Measurements from ENCODE around the gene NCOA4.
"Not testable (repeated sequence)": the region's sequence is repeated elsewhere in the genome, so short reads cannot be mapped to it uniquely, and the experiment has no call there.

The NCOA4 gene

GRCh38 chr10:46012746-46013145 is 17.7 kb downstream of the NCOA4 start:
- Histone ChIP-seq H3K9me3 (replicated peaks in 1 of 11) (peaks cover 0 to 12% (median 0%) of the 10 kb centered on the region in 11 experiments; a peak in 7 of 22 replicates), H3K9ac (peak overlapping the region in 2 of 11 experiments; percentile 14 to 23; a peak in 3 of 22 replicates), H3K27me3 (no peaks in the 10 kb centered on the region), H3K4me1 (peaks cover 0 to 99% (median 16%) of the 10 kb centered on the region in 10 experiments; a peak in 12 of 20 replicates), H3K4me3 (no peak overlapping the region), H3K4me2 (peak overlapping the region in 2 of 11 experiments; percentile 10 to 33; a peak in 3 of 22 replicates), H3K36me3 (peaks cover 97 to 100% (median 98%) of the 10 kb centered on the region in 11 experiments), H4K20me1 (peaks cover 20 to 96% (median 81%) of the 10 kb centered on the region in 11 experiments; a peak in 21 of 22 replicates), H3K27ac (peak overlapping the region in 2 of 11 experiments; percentile 5 to 28; a peak in 3 of 22 replicates)
- no peak for TF ChIP-seq Cebpa-rat (IDR thresholded peaks at IDR 0.05)

- peaks cover 27 to 99% (median 96%) of the 10 kb centered on the region in 11 experiments for H4K20me1 ChIP-seq
- H3K4me1 ChIP-seq = peaks cover 0 to 45% (median 0%) of the 10 kb centered on the region in 10 experiments; a peak in 7 of 20 replicates
- no peaks in the 10 kb centered on the region for H3K27me3 ChIP-seq
- peak overlapping the region in 1 of 11 experiments; percentile 23; a peak in 1 of 22 replicates for H3K9ac ChIP-seq
- peaks cover 0 to 15% (median 0%) of the 10 kb centered on the region in 11 experiments; a peak in 7 of 22 replicates for H3K9me3 ChIP-seq (replicated peaks in 1 of 11)
- no peak overlapping the region for H3K4me2 ChIP-seq
- peaks cover 87 to 100% (median 100%) of the 10 kb centered on the region in 11 experiments for H3K36me3 ChIP-seq
- 0 out of 22 replicates have a peak overlapping the region, but pooled peaks of 1 of the 11 experiments have one; percentile 9 for H3K27ac ChIP-seq
- TF ChIP-seq Cebpa-rat (IDR thresholded peaks at IDR 0.05) = no peak
- no peak overlapping the region for H3K4me3 ChIP-seq
Measured at GRCh38 chr10:46006219-46006618, 24.2 kb downstream of the NCOA4 start.

- no peaks in the 10 kb centered on the region for H3K27me3 ChIP-seq
- H3K27ac ChIP-seq = no peak overlapping the region
- no peak overlapping the region for H3K9ac ChIP-seq
- H3K4me3 ChIP-seq = no peak overlapping the region
- H4K20me1 ChIP-seq = peaks cover 30 to 99% (median 95%) of the 10 kb centered on the region in 11 experiments
- H3K4me2 ChIP-seq = no peak overlapping the region
- peaks cover 0 to 15% (median 0%) of the 10 kb centered on the region in 11 experiments; a peak in 7 of 22 replicates for H3K9me3 ChIP-seq (replicated peaks in 1 of 11)
- H3K36me3 ChIP-seq = peaks cover 83 to 100% (median 100%) of the 10 kb centered on the region in 11 experiments
- H3K4me1 ChIP-seq = peaks cover 0 to 37% (median 0%) of the 10 kb centered on the region in 10 experiments; a peak in 7 of 20 replicates
- no peak for TF ChIP-seq Cebpa-rat (IDR thresholded peaks at IDR 0.05)
Measured at GRCh38 chr10:46005383-46005782, 25.0 kb downstream of the NCOA4 start.

GRCh38 chr10:46004963-46005362 is 25.5 kb downstream of the NCOA4 start:
- Histone ChIP-seq H3K27ac (no peak overlapping the region), H3K4me1 (peaks cover 0 to 33% (median 0%) of the 10 kb centered on the region in 10 experiments; a peak in 7 of 20 replicates), H3K9ac (no peak overlapping the region), H4K20me1 (peaks cover 30 to 97% (median 95%) of the 10 kb centered on the region in 11 experiments), H3K27me3 (no peaks in the 10 kb centered on the region), H3K4me3 (no peak overlapping the region), H3K4me2 (no peak overlapping the region), H3K36me3 (peaks cover 83 to 100% (median 100%) of the 10 kb centered on the region in 11 experiments), H3K9me3 (replicated peaks in 1 of 11) (peaks cover 0 to 15% (median 0%) of the 10 kb centered on the region in 11 experiments; a peak in 7 of 22 replicates)
- no peak for TF ChIP-seq Cebpa-rat (IDR thresholded peaks at IDR 0.05)

GRCh38 chr10:46002916-46003693 is 27.3 kb downstream of the NCOA4 start:
- Histone ChIP-seq H3K27ac (no peak overlapping the region; a peak in 1 of 22 replicates), H3K36me3 (peaks cover 83 to 100% (median 100%) of the 10 kb centered on the region in 11 experiments), H3K4me2 (no peak overlapping the region), H4K20me1 (peaks cover 30 to 81% (median 77%) of the 10 kb centered on the region in 11 experiments), H3K9me3 (replicated peaks in 1 of 11) (peaks cover 9 to 22% (median 17%) of the 10 kb centered on the region in 11 experiments; a peak in 20 of 22 replicates), H3K4me1 (peaks cover 0 to 15% (median 0%) of the 10 kb centered on the region in 10 experiments; a peak in 6 of 20 replicates), H3K9ac (no peak overlapping the region), H3K4me3 (no peak overlapping the region), H3K27me3 (no peaks in the 10 kb centered on the region)
- TF ChIP-seq Cebpa-rat (IDR thresholded peaks at IDR 0.05) = no peak

GRCh38 chr10:46002189-46002687 is 28.2 kb downstream of the NCOA4 start:
- peaks cover 83 to 100% (median 100%) of the 10 kb centered on the region in 11 experiments for H3K36me3 ChIP-seq
- not testable (repeated sequence) for H3K4me3 ChIP-seq, H3K4me1 ChIP-seq, H3K27ac ChIP-seq, H3K9ac ChIP-seq, H3K27me3 ChIP-seq, H3K4me2 ChIP-seq
- H4K20me1 ChIP-seq = peaks cover 23 to 81% (median 69%) of the 10 kb centered on the region in 11 experiments
- peaks cover 9 to 25% (median 20%) of the 10 kb centered on the region in 11 experiments; a peak in 20 of 22 replicates for H3K9me3 ChIP-seq (replicated peaks in 1 of 11)

- H3K27ac ChIP-seq = no peak overlapping the region
Measured at GRCh38 chr10:46001187-46001756, 29.2 kb downstream of the NCOA4 start.

GRCh38 chr10:46000538-46000937 is 29.9 kb downstream of the NCOA4 start:
- H4K20me1 ChIP-seq = peaks cover 20 to 64% (median 52%) of the 10 kb centered on the region in 11 experiments; a peak in 21 of 22 replicates
- H3K4me1 ChIP-seq = no peaks in the 10 kb centered on the region
- H3K9me3 ChIP-seq (replicated peaks in 1 of 11) = peaks cover 9 to 29% (median 21%) of the 10 kb centered on the region in 11 experiments; a peak in 20 of 22 replicates
- peak overlapping the region in 1 of 11 experiments; percentile 11; a peak in 1 of 22 replicates for H3K27ac ChIP-seq
- no peak overlapping the region for H3K4me3 ChIP-seq
- H3K36me3 ChIP-seq = peaks cover 73 to 92% (median 90%) of the 10 kb centered on the region in 11 experiments
- no peak overlapping the region for H3K4me2 ChIP-seq
- H3K27me3 ChIP-seq = no peaks in the 10 kb centered on the region
- TF ChIP-seq Cebpa-rat (IDR thresholded peaks at IDR 0.05) = no peak
- no peak overlapping the region for H3K9ac ChIP-seq

More at GRCh38 chr10:46001187-46001756, 29.2 kb downstream of the NCOA4 start:
- H4K20me1 ChIP-seq = peaks cover 23 to 71% (median 60%) of the 10 kb centered on the region in 11 experiments
- H3K36me3 ChIP-seq = peaks cover 80 to 100% (median 97%) of the 10 kb centered on the region in 11 experiments
- H3K4me2 ChIP-seq = no peak overlapping the region
- no peak overlapping the region for H3K4me3 ChIP-seq
- no peak for TF ChIP-seq Cebpa-rat (IDR thresholded peaks at IDR 0.05)
- H3K9ac ChIP-seq = no peak overlapping the region
- H3K27me3 ChIP-seq = no peaks in the 10 kb centered on the region
- 0 out of 20 replicates have a peak, but pooled peaks cover 0 to 2% (median 0%) of the 10 kb centered on the region in 10 experiments for H3K4me1 ChIP-seq
- H3K9me3 ChIP-seq (replicated peaks in 1 of 11) = peaks cover 9 to 29% (median 21%) of the 10 kb centered on the region in 11 experiments; a peak in 20 of 22 replicates

- not testable (repeated sequence) for H3K4me1 ChIP-seq, H3K4me2 ChIP-seq, H3K27me3 ChIP-seq, H3K9ac ChIP-seq, H3K4me3 ChIP-seq, H3K27ac ChIP-seq
- Histone ChIP-seq H3K36me3 (peaks cover 67 to 89% (median 86%) of the 10 kb centered on the region in 11 experiments), H4K20me1 (peaks cover 14 to 58% (median 47%) of the 10 kb centered on the region in 11 experiments; a peak in 21 of 22 replicates), H3K9me3 (replicated peaks in 1 of 11) (peaks cover 9 to 29% (median 21%) of the 10 kb centered on the region in 11 experiments; a peak in 20 of 22 replicates)
Measured at GRCh38 chr10:45999955-46000354, 30.5 kb downstream of the NCOA4 start.
